Caco-2 (cell line): ENCODE results near the gene GIMD1. TPM values are rescaled to one million over a fixed set of nuclear protein-coding genes. Genes with fewer than 3 reads are reported as not detected.

Experiments used
- BruUV-seq: library from RNA; stranded (reverse); fragments of 400-500 nt; replicated peaks from 2 replicates; lab custom pipeline; 2021; lab: Mats Ljungman, UMichigan
- CTCF ChIA-PET: fragments of 300-600 bp; sonication (Branson Sonifier 250); formaldehyde crosslinking; loops from one replicate; lab custom pipeline; 2022; ENCODE audit warnings: antibody characterized with exemption; lab: Charles Lee
- POLR2A ChIA-PET: fragments of 300-600 bp; sonication (Branson Sonifier 250); formaldehyde crosslinking; loops from one replicate; lab custom pipeline; 2022; ENCODE audit warnings: antibody characterized with exemption; lab: Charles Lee
- DNase-seq, 2 experiments: peaks; one replicate each; pipeline versions ENCODE4 v3.0.0 to v3.0.0-alpha.2; 2020 to 2022
- H3K27me3 ChIP-seq: replicated peaks from 2 replicates; pipeline ENCODE4 v1.6.0; 2011; ENCODE audit warnings: low read length; ENCODE audit not compliant: control insufficient read depth, insufficient read depth
- H3K36me3 ChIP-seq: 2 replicates; pipeline ENCODE4 v1.5.1; 2011; ENCODE audit warnings: low read length; ENCODE audit not compliant: control insufficient read depth, insufficient read depth
- H3K4me1 ChIP-seq: fragments of 250-450 bp; sonication (Bioruptor Pico); 2 replicates; pipeline ENCODE4 v1.5.1; 2020; ENCODE audit warnings: mild to moderate bottlenecking
- H3K4me3 ChIP-seq: 2 replicates; pipeline ENCODE4 v1.5.1; 2011; ENCODE audit warnings: low read depth, mild to moderate bottlenecking, control low read depth, low read length
- H3K9me3 ChIP-seq: fragments of 250-450 bp; sonication (Bioruptor Pico); 2 replicates; pipeline ENCODE4 v1.5.1; 2020; ENCODE audit warnings: mild to moderate bottlenecking, moderate library complexity
- H3K27ac Mint-ChIP-seq: one replicate; pipeline ENCODE4 v1.8.0; 2022; ENCODE audit warnings: mixed read lengths; ENCODE audit not compliant: unreplicated experiment
- H3K27me3 Mint-ChIP-seq: one replicate; pipeline ENCODE4 v1.8.0; 2022; ENCODE audit warnings: mixed read lengths; ENCODE audit not compliant: insufficient read depth, unreplicated experiment
- H3K36me3 Mint-ChIP-seq: one replicate; pipeline ENCODE4 v1.8.0; 2022; ENCODE audit warnings: mild to moderate bottlenecking, mixed read lengths; ENCODE audit not compliant: insufficient read depth, unreplicated experiment
- H3K4me1 Mint-ChIP-seq: one replicate; pipeline ENCODE4 v1.8.0; 2022; ENCODE audit warnings: low read depth, mixed read lengths; ENCODE audit not compliant: unreplicated experiment
- H3K4me3 Mint-ChIP-seq: one replicate; pipeline ENCODE4 v1.8.0; 2022; ENCODE audit warnings: mild to moderate bottlenecking, moderate library complexity, mixed read lengths; ENCODE audit not compliant: unreplicated experiment
- H3K9me3 Mint-ChIP-seq: one replicate; pipeline ENCODE4 v1.8.0; 2022; ENCODE audit warnings: mixed read lengths; ENCODE audit not compliant: unreplicated experiment
- intact Hi-C: fragments of 100-400 bp; cut with micrococcal nuclease; formaldehyde crosslinking; loops from one replicate; pipeline ENCODE4 v1.10.0; 2022; ENCODE audit not compliant: unreplicated experiment
- total RNA-seq: library from RNA; stranded (reverse); gene quantifications from 2 replicates; pipeline ENCODE4 v1.2.3, GENCODE V29; 2022
- TF ChIP-seq, protein P1 (sequence below), 2 experiments: fragments of 200-600 bp in 1 of 2; IDR thresholded peaks; 1 replicate in 1 of 2; 2 replicates in 1 of 2; pipeline versions ENCODE4 v1.5.1 to v1.8.0; 2011 to 2022; ENCODE audit warnings: antibody characterized with exemption in 1 of 2, control low read depth in 1 of 2, inconsistent platforms in 1 of 2, low read depth in 1 of 2, low read length in 1 of 2, mild to moderate bottlenecking in 1 of 2, moderate library complexity in 1 of 2; ENCODE audit not compliant: insufficient read depth in 1 of 2, severe bottlenecking in 1 of 2, unreplicated experiment in 1 of 2

The GIMD1 gene
- total RNA-seq, 1 experiment from 2014 or later = not detected

DNA sequence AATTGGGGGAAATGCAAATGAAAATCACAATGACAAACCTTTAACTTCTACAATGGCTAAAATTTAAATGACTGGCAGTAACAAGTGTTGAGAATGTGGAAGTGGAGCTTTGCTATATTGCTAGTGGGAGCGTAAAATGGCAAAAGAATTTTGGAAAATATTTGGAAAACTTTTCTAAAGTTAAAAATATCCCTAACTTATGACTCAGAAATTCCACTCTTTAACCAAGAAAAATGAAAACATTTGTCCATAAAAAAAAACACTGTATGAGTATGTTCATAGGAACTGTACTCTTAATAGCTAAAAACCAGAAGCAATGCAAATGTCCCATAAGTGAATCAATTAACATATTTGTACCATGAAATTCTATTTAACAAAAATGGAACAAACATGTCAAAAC lies 56.2 kb downstream of the GIMD1 start:
- no peaks in the 10 kb centered on the region for H3K9me3 Mint-ChIP-seq
- H3K36me3 Mint-ChIP-seq = peaks cover 11% of the 10 kb centered on the region
- BruUV-seq = no TSS peak
- Histone ChIP-seq H3K36me3 (no peaks in the 10 kb centered on the region), H3K9me3 (no peaks in the 10 kb centered on the region), H3K27me3 (no peaks in the 10 kb centered on the region), H3K4me1 (peaks cover 60% of the 10 kb centered on the region), H3K4me3 (no peak overlapping the region)
- TF ChIP-seq, protein P1, sequence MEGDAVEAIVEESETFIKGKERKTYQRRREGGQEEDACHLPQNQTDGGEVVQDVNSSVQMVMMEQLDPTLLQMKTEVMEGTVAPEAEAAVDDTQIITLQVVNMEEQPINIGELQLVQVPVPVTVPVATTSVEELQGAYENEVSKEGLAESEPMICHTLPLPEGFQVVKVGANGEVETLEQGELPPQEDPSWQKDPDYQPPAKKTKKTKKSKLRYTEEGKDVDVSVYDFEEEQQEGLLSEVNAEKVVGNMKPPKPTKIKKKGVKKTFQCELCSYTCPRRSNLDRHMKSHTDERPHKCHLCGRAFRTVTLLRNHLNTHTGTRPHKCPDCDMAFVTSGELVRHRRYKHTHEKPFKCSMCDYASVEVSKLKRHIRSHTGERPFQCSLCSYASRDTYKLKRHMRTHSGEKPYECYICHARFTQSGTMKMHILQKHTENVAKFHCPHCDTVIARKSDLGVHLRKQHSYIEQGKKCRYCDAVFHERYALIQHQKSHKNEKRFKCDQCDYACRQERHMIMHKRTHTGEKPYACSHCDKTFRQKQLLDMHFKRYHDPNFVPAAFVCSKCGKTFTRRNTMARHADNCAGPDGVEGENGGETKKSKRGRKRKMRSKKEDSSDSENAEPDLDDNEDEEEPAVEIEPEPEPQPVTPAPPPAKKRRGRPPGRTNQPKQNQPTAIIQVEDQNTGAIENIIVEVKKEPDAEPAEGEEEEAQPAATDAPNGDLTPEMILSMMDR (IDR thresholded peaks at IDR 0.05; ENCODE audit: insufficient read depth in 1 of 2, low read depth in 1 of 2, low read length in 1 of 2, severe bottlenecking in 1 of 2, unreplicated experiment in 1 of 2) = no peak
- no peak for DNase-seq
- peak overlapping the region; percentile 42 for H3K27ac Mint-ChIP-seq
- POLR2A ChIA-PET = no interaction called here
- intact Hi-C loops = no loop called here
- peaks cover 31% of the 10 kb centered on the region for H3K4me1 Mint-ChIP-seq
- no peak overlapping the region for H3K4me3 Mint-ChIP-seq
- H3K27me3 Mint-ChIP-seq = no peaks in the 10 kb centered on the region
- CTCF ChIA-PET = no interaction called here

Other genes starting within 250 kb of the GIMD1 start
- 51.1 and 58.7 TPM in 2 replicates for gene TBCK, start 52.6 kb downstream of the GIMD1 start, total RNA-seq
- 130 and 143 TPM in 2 replicates for gene AIMP1, start 52.2 kb downstream of the GIMD1 start, total RNA-seq